Esophagus mucosa (tissue), 1 donor: ENCODE results near the gene GNG11. TPM values are rescaled to one million over a fixed set of nuclear protein-coding genes. Genes with fewer than 3 reads are reported as not detected.
"Not testable (repeated sequence)": the region's sequence is repeated elsewhere in the genome, so short reads cannot be mapped to it uniquely, and the experiment has no call there.

ENCODE experiments used
- ATAC-seq: fragments of 200-7000 bp; cut with Tn5 transposase; one replicate; pipeline ENCODE4 v1.9.1; 2020
- total RNA-seq: library from RNA; stranded (reverse); gene quantifications from one replicate; pipeline ENCODE4 v1.2.4, GENCODE V29; 2023
- donor health status: DM: yes; HTN: yes; CAD: no.

GNG11 gene
- 1.4 TPM for total RNA-seq

DNA sequence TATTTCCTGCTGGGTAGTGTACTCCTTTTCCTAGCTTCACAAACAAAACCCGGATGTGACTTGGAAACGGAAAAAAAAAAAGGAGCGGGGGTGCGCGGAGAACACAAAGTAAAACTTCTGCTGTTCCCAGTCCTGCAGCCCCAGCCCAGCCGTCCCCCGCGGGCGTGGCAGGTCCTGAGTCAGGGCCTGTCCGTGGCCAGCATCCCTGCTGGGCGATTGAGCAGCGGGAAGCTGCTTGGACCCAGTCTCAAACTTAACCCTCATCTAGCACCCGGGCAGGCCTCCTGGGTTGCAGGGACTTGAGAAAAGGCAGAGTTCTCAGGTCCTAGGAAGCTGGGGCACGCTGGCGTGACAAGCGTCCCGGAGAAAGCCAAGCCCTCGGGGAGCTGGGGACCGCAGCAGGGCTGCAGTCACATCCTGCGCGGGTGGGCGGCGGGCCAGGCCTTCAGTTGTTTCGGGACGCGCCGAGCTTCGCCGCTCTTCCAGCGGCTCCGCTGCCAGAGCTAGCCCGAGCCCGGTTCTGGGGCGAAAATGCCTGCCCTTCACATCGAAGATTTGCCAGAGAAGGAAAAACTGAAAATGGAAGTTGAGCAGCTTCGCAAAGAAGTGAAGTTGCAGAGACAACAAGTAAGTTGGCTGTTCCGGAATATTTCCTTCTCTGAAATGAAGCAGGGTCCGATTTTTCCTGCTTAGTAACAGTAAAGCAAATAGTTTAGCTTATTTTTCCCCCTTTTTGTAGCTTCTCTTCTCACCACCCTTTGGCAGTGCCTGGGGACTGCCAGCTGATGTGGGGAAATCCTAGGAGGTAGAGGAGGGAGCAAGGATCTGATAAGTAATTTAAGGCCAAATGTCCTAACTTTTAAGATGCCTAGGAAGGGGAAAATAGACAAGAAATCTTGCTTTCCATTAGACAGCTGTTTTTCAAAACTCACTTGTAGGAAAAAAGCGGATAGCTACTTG lies at the start of gene GNG11:
Gene GNG11, plus strand, starts transcription at position 129 of the 960 bp plus-strand sequence. Its CDS starts 403 bp downstream, at position 532.
- ATAC-seq = peak; percentile 51

DNA sequence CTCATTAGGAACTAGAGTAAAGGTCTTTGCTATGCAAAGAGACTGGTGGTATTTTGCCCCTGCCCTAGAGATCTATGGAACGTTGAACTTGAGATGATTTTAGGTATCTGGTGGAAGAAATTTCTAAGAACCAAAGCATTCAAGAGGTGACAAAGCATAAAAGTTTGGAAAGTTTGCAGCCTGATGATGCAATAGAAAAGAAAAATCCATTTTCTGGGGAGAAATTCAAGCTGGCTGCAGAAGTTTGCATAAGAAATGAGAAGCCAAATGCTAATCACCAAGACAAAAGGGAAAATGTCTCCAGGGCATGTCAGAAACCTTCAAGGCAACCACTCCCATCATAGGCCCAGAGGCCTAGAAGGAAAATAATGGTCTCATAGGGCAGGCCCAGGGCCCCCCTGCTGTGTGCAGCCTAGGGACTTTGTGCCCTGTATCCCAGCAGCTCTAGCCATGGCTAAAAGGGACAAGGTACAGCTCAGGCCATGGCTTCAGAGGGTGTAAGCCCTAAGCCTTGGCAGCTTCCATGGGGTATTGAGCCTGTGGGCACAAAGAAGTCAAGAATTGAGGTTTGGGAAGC lies 47.4 kb upstream of the GNG11 start:
- ATAC-seq = no peak

DNA sequence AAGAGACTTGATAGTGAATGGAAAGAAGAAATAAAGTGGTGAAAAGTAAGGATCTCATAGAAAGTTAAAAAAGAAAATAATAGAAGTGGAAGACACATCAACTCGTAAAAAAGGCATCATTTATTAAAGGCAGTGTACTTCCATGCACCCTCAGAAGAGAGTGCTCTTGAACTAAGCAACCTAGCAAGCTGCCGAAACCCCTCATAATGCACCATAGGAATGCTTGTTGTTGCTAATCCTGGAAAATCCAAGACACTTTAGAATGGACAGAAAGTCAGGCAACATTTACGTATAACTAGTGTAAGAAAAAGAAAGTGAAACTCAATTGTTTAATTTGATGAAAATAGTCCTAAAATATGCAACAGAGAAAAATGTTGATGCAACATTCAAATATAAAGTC lies 43.8 kb upstream of the GNG11 start:
- ATAC-seq = no peak

DNA sequence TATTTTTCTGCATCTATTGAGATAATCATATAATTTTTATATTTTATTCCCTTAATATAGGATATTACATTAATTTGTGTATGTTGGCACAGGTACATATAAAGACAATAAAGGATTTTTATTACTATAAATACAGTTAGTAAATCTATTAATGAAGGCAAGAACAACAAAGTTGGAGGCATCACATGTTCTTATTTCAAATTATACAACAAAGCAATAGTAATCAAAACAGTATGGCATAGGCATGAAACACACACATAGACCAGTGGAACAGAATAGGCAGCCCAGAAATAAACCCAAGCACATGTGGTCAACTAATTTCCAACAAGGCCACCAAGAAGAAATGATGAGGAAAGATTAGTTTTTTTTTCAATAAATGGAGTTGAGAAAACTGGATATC lies 42.2 kb upstream of the GNG11 start:
- ATAC-seq = no peak

DNA sequence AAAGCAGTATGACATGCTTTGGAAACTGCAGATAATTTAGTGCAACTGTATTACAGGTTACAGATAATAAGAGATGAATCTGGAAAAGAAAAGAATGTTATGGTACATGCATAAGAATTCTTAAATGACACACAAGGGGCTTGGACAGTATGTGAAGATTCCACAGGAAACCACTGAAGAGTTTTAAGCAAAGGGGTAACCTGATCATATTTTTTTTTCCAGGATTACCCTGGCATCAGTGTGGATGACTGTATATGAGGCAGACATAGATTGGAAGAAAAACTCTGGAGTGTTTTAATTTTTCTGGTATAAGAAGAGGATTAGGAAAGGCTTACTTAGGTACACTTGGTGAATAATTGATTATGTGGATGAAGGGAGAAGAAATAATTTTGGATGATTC lies 39.1 kb upstream of the GNG11 start:
- ATAC-seq = no peak

DNA sequence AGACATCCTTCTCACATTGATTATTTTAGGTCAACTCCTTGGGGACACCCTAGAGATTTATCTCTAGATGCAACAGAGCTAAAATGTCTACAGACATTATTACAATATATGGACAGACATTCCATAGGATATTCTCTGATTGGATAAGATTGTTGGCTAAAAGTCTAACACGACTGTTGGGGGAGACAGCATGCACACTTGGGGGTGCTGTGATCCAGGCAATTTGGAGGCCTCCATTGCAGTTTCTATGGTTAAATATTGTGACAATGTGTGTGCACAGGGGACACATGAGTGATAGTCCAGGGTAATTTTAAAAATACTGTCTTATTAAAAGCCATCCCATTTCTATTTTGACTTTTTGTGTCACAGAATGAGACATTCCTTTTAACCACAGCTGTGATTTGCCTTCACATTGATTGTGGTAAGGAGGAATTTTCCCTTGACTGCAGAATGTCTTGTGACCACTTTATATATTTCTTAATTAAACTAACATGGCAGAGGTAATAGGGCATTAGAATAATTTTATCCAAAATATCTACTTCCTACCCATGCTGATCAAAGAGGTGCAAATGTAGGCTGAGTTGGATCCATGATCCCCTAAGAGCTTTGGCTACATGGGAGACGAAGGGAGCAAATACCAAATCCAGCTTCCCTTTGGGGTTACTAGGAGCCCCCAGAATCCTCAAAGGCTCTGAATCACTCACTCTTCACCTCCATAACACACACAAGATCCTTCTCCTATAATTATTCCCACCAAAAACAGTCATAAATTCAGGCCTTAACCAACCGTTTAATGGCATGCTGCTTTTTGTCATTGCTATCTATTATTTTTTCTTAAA lies 38.2 kb upstream of the GNG11 start:
- no peak for ATAC-seq

DNA sequence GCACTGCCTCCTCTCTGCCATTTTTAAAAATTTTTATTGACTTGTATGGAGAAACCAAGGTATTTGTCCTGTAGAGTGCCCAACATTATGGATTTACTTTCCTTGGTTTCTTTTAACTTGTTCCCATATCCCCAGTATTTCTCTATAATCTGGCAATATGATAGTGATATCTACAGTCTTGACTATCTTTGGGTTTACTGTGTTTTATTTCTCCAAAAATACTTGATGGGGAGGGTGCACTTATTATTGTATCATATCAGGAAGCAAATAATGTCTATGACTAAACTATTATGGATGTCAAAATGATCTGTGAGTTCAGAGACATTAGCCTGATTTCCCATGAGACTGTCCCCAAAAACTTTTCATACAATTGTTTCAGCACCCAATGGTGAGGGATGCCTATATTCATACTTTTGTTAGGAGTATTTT lies 37.6 kb upstream of the GNG11 start:
- ATAC-seq = no peak

DNA sequence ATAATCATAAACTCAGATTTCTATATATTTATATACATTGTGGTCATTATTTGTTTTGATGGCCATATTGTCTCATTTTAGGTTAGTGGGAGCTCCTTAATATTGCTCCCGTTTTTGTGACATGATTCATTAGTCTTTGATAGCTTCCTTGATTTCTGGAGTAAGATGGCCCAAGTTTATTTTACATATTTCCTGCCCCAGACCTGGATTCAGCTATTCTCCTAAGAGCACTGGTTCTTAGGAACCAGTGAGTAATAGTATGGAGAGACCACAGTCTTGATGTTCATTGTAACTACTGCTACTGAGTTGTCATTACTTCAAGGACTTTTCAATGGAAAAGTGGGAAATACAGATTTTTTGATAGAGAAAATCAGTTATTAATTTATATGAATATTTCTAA lies 37.0 kb upstream of the GNG11 start:
- no peak for ATAC-seq

DNA sequence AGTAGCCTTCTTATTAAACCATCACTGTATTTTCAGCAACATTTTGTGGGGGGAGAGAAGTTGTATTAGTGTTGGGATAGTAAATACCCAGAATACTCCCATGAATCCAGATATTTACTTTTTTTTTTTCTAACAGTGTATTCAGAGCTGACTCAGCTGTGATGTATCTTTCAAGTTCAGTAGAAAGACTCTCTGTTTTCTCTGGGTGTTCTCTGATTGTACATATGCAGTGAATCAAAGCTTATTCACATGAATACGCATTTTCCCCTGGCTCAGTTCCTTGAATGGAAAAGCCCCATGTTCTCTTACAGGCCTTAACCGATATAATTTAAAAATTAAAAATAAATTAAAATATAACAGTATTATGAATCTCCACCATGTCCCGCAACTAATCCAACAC lies 32.3 kb upstream of the GNG11 start:
- no peak for ATAC-seq

DNA sequence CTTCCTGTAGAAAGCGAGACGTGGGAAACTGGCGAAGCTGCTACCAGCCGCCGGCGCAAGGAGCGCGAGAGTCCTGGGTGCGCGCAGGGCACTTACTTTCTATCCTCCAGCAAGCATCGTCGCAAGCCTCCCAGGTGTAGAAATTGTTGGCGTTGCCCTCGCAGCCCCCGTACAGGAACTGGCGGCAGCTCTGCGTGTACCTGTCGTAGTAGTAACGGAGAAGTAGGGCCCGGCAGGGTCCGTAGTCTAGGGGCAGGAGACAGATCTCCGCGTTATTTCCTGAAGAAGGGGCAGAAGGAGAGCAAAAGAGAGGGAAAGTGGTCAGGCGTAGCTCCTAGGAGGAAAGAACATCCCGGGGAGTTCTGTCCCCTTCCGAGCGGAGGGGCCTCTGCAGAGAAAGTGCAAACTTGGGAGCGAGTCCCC lies 31.5 kb upstream of the GNG11 start:
- no peak for ATAC-seq

DNA sequence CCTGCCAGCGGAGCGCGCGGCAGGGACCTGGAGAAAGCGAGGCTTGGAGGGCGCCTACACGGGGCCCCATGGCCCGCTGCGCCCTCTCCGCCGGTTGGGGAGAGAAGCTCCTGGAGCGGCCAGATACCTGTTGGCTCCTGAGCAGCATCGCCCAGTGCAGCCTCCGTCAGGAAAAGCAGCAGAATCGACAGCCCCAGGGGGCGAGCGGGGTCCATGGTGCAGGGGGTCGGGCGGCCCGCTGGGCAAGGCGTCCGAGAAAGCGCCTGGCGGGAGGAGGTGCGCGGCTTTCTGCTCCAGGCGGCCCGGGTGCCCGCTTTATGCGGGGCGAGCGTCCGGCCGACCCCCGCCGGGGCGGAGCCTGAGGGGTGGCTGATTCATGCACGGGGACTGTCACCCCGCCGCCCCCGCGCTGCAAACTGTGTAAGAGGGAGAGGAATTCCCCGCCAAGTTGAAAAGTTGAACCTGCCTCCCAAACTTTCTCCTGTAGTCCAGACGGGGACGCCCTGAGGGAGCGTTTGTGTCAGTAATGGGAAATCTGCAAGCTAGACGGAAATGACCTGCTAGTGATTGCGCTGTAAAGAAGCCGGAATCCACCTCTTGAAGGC lies 31.0 kb upstream of the GNG11 start, which contains the start of gene TFPI2:
Gene TFPI2, minus strand, starts transcription at position 290 of the 605 bp plus-strand sequence. Its CDS starts 75 bp downstream, at position 215.
- no peak for ATAC-seq

DNA sequence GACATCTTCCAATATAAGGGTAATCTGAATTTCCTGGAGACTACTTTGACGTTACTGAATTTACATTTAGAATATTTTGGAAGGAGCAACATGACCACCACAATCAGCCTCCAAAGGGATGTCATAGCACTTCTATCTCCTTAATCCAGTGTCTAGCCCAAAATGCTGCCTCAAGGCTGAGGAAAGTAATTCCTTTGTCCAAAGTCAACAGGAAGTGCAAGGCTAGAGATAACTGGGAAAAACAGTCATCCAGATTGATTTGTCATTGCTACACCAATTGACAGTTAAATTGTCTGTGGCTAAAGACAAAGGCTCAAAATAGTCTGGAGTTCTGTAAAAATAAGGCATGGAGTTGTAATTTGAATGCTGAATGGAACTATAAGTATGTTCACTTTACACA lies 27.1 kb upstream of the GNG11 start:
- ATAC-seq = no peak

DNA sequence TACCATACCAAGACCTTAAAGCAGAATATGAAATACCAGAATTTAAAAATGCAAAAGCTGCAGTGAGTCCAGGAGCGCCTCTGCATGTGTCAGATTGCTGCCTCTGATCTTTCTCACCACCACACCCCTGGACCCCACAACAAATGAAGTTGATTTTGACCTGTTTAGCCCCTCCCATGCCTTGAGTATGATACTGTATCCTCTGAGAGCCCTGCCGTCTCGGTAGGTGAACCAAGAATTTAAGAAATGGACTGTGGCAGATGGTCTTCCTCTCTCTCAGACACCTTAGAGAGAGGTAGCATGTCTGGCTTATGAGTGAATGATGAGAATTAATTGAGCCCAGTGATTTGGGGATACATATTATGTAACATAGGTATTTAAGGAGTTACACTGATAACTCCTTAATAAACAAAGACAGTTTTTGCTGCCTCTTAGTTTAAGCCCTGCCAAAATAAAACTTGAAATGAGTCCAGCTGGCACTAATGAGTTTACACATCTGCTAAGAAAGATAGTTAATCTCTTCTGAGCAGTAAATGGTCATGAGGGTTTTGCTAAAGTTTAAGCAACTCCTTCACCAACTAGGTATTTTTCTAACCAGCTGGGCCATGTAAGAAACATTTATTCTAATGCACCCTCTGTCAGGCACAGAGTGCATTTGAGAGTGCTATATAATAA lies 26.4 kb upstream of the GNG11 start:
- no peak for ATAC-seq

DNA sequence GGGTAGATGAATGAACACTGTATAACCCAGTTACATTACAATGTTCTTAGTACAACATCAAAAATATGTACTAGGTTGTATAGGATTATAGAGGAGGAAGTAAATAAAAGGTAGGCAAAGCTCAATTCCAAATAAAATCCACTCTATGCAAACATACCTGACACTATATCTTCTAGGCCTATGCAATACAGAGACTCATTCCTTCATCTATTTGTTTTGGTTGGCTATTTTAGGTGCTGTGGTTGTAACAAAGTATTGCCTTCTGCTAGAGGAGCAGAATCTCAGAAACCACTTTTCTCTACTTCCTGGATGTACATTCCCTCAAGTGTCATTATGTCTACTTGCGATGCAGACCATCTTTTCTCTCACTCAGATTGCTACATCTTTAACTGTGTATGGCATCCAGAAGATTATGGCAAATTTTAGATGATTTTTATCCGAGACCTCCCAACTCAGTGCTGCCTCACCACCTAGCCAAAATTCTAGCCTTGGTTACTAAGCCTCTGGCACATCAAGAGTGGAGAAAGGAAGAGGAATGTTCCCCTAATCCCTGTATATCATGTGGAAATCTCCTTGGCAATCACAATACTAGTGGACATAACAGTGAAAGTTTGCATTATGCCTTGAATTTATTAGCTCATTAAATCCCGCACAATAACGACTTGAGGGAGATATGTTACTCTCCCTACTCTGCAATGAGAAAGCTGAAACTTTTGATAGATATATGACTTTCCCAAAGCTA lies 25.5 kb upstream of the GNG11 start:
- ATAC-seq = no peak

DNA sequence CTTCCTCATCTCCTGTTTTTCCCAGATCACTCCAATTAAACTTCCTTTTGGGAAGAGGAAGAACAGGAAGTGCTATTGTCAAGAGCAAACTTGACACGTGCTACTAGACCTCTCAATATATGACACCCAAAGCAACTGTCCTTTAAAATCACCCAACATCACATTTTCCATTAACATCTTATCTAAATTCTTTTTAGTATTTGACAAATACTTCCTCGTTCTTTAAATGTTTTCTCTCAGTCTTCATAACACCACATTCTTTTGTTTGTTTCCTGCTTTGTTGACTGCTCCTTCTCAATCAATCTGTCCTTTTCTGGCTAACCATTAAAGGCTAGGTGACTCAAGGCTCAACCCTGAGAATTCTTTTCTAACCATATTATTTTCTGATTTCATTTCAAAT lies 23.9 kb upstream of the GNG11 start:
- ATAC-seq = no peak

DNA sequence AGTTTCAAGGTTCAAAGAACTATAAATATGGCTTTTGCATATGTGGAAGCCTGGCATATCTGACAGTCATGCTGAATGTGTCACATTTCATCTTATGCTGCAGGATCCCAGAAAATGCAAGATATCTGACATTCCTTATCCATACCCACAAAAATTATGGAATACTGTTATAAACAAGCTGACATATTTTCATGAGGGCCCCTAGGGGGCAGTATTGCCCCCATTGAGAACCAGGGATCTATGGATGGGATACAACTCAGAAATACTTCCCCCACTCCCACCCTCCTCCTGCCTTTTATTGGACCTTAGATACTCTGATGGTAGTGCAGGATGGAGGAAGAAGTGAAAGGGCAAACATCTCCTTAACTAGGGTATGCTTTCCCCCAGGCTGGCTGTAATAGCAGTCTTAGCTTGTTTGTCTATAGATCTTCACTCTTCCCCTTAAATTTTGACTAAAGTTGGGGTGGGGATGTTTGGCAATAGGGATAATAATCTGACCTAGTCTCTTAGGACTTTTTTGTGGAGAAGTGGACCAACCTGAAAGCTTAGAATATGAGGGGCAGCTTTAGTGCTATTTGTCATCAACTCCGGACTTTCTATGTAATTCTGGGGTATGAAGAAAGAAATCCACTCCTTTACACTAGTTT lies 18.6 kb upstream of the GNG11 start:
- no peak for ATAC-seq

DNA sequence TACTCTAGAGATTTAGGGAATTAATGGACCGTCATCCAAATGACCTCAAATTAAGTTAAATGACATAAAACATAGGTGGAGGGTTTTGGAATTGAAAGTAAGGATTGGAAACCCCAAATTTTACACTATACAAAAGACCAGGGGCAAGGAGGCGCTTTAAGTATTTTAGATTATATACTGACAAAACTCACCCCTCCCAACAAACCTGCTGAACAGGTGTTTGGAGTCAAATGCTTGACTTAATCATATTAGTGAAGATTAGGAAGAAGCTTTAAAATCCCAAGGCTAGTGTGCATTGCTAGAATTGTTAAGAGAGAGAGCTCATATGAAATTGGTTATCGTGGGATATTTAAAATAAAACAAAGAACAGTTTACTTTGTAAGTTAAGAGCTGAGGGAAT lies 15.3 kb upstream of the GNG11 start, which contains the start of gene GNGT1:
Gene GNGT1, plus strand, starts transcription at position 301 of the 400 bp plus-strand sequence. CDS start 180 bp downstream, outside the sequence.
- no peak for ATAC-seq

DNA sequence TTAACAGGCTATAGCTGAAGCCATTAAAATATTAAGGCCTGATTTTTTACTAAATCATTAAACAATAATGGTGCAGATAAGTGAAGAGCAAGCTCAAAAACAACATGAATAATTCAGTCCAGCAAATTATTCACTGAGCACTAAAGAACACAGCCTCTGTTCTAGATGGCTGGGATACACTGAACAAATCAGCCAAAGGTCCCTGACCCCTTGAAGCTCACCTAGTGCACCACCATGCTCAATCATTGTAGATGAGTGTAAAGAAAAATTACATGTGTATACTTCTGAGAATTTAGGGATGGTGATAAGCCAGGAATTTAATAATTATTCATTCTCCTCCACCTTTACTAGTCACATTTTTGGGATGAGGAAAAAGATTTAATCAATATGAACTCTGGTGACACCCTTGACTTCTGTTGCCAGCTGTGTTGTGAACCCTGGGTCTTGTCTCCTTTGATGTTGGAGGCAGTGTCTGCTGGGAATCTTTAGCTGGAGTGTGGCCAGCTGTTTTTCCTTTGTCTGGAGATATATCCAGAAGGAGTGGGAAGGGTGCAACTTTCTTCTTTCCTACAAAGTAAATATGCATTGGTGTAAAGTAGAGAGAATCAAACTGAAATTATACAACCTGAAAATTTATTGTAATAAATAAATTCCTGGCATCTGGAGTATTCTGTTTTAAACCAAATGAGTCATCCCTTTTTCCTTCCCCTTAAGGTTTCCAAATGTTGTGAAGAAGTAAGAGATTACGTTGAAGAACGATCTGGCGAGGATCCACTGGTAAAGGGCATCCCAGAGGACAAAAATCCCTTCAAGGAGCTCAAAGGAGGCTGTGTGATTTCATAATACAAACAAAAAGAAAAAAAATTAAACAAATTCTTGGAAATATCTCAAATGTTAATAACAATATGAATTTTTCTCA lies 11.2 kb upstream of the GNG11 start:
- ATAC-seq = no peak

DNA sequence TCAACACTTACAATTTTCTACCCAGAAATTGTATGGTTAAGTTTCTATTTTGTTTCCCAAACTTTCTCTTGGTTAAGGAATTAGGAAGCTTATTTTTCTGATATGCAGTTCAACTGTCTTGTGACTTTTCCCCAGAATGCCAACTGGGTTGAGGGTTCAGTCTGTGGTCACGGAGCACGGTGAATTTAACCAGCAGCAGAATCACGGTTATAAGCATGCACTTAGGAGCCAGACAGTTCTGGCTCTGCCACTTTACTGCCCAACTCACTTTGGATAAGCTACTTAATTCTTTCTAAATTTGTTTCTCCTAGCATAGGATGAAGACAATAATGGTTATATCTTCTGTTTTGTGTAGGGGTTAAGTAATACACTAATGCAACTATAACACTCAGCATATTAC lies 10.3 kb upstream of the GNG11 start:
- ATAC-seq = not testable (repeated sequence)
